Activated B cell treated with CpG ODN at 0.5 μM for 24 hours (primary cell): Measurements from ENCODE around the gene CUX1. TPM values are rescaled to one million over a fixed set of nuclear protein-coding genes. Genes with fewer than 3 reads are reported as not detected.
"Not testable (repeated sequence)": the region's sequence is repeated elsewhere in the genome, so short reads cannot be mapped to it uniquely, and the experiment has no call there.

Source experiments
- ATAC-seq: fragments of 200-7000 bp; cut with Tn5 transposase; one replicate; pipeline ENCODE4 v1.10.0; 2021; ENCODE audit warnings: low read depth, mild to moderate bottlenecking, moderate library complexity
- CTCF ChIA-PET: fragments of 350-600 bp; sonication (Branson Sonifier 250); formaldehyde crosslinking; loops from one replicate; lab custom pipeline; 2021; ENCODE audit warnings: antibody characterized with exemption; lab: Charles Lee
- POLR2A ChIA-PET: fragments of 350-600 bp; sonication (Branson Sonifier 250); formaldehyde crosslinking; loops from one replicate; lab custom pipeline; 2021; ENCODE audit warnings: antibody characterized with exemption; lab: Charles Lee
- DNase-seq: peaks from one replicate; pipeline ENCODE4 v3.0.0; 2022
- H3K27ac Mint-ChIP-seq: one replicate; pipeline ENCODE4 v1.8.0; 2020; ENCODE audit warnings: mixed read lengths
- H3K27me3 Mint-ChIP-seq: one replicate; pipeline ENCODE4 v1.8.0; 2021; ENCODE audit warnings: mixed read lengths
- H3K36me3 Mint-ChIP-seq: one replicate; pipeline ENCODE4 v1.8.0; 2021; ENCODE audit warnings: low read depth, mixed read lengths
- H3K4me1 Mint-ChIP-seq: one replicate; pipeline ENCODE4 v1.8.0; 2021; ENCODE audit warnings: mixed read lengths
- H3K4me3 Mint-ChIP-seq: one replicate; pipeline ENCODE4 v1.8.0; 2020; ENCODE audit warnings: mild to moderate bottlenecking, mixed read lengths
- H3K9me3 Mint-ChIP-seq: one replicate; pipeline ENCODE4 v1.8.0; 2020; ENCODE audit warnings: mixed read lengths
- CTCF ChIP-seq: fragments of 200-600 bp; IDR thresholded peaks from one replicate; pipeline ENCODE4 v1.8.0; 2022; ENCODE audit warnings: antibody characterized with exemption, mild to moderate bottlenecking
- intact Hi-C: fragments of 100-400 bp; cut with micrococcal nuclease; formaldehyde crosslinking; loops from one replicate; pipeline ENCODE4 v1.15.1; 2024
- total RNA-seq: library from RNA; stranded (reverse); gene quantifications from 2 replicates; pipeline ENCODE4 v1.2.3, GENCODE V29; 2022

CUX1 gene
- total RNA-seq, 1 donor from 2014 or later: 61.7 TPM

GRCh38 chr7:101832205-101832631 is 14.8 kb downstream of the CUX1 start:
- no peak overlapping the region for H3K4me3 Mint-ChIP-seq
- TF ChIP-seq CTCF: no peak
- intact Hi-C loops: no loop called here
- H3K27ac Mint-ChIP-seq: no peak overlapping the region
- DNase-seq (no peak), ATAC-seq (no peak)
- peaks cover 1% of the 10 kb centered on the region for H3K36me3 Mint-ChIP-seq
- ChIA-PET POLR2A (no interaction called here), CTCF (interaction anchor here (1.1 kb wide), 1 partner anchor 9 kb away, joined by 3 read pairs; no protein-coding TSS in a partner anchor)
- H3K27me3 Mint-ChIP-seq: no peaks in the 10 kb centered on the region
- H3K9me3 Mint-ChIP-seq: no peaks in the 10 kb centered on the region
- peaks cover 50% of the 10 kb centered on the region for H3K4me1 Mint-ChIP-seq

- Mint-ChIP-seq H3K9me3 (no peaks in the 10 kb centered on the region), H3K27me3 (no peaks in the 10 kb centered on the region), H3K4me3 (no peak overlapping the region), H3K36me3 (no peaks in the 10 kb centered on the region), H3K4me1 (peaks cover 48% of the 10 kb centered on the region), H3K27ac (no peak overlapping the region)
- ChIA-PET POLR2A (no interaction called here), CTCF (interaction anchor here (1.1 kb wide), 1 partner anchor 8 kb away, joined by 3 read pairs; no protein-coding TSS in a partner anchor)
- TF ChIP-seq CTCF: no peak
- DNase-seq (no peak), ATAC-seq (no peak)
- intact Hi-C loops: no loop called here
Measured at GRCh38 chr7:101832685-101833375, 15.4 kb downstream of the CUX1 start.

- H3K4me1 Mint-ChIP-seq: peaks cover 42% of the 10 kb centered on the region
- no peaks in the 10 kb centered on the region for H3K36me3 Mint-ChIP-seq
- TF ChIP-seq CTCF: no peak
- H3K27me3 Mint-ChIP-seq: no peaks in the 10 kb centered on the region
- H3K4me3 Mint-ChIP-seq: no peak overlapping the region
- ChIA-PET CTCF (no interaction called here), POLR2A (interaction anchor here (0.7 to 0.9 kb wide), 2 partner anchors 23 to 428 kb away, joined by 3 to 9 read pairs; no protein-coding TSS in a partner anchor)
- no peak overlapping the region for H3K27ac Mint-ChIP-seq
- DNase-seq: no peak
- intact Hi-C loops: no loop called here
- ATAC-seq: no peak
- H3K9me3 Mint-ChIP-seq: no peaks in the 10 kb centered on the region
Measured at GRCh38 chr7:101833799-101834198, 16.4 kb downstream of the CUX1 start.

- no peaks in the 10 kb centered on the region for H3K27me3 Mint-ChIP-seq
- DNase-seq: no peak
- ChIA-PET CTCF (no interaction called here), POLR2A (no interaction called here)
- peaks cover 40% of the 10 kb centered on the region for H3K4me1 Mint-ChIP-seq
- no peak overlapping the region for H3K27ac Mint-ChIP-seq
- H3K36me3 Mint-ChIP-seq: no peaks in the 10 kb centered on the region
- TF ChIP-seq CTCF: no peak
- no peaks in the 10 kb centered on the region for H3K9me3 Mint-ChIP-seq
- no peak for ATAC-seq
- intact Hi-C loops: no loop called here
- no peak overlapping the region for H3K4me3 Mint-ChIP-seq
Measured at GRCh38 chr7:101835136-101835535, 17.7 kb downstream of the CUX1 start.

GRCh38 chr7:101837433-101837832 is 20.0 kb downstream of the CUX1 start:
- H3K36me3 Mint-ChIP-seq, H3K27ac Mint-ChIP-seq, intact Hi-C loops, H3K4me3 Mint-ChIP-seq, ATAC-seq, POLR2A ChIA-PET, DNase-seq, H3K9me3 Mint-ChIP-seq, H3K27me3 Mint-ChIP-seq: not testable (repeated sequence)
- CTCF ChIA-PET: interaction anchor here (0.6 kb wide), 1 partner anchor 15 kb away, joined by 3 read pairs; no protein-coding TSS in a partner anchor
- peaks cover 37% of the 10 kb centered on the region for H3K4me1 Mint-ChIP-seq
